ENCODE results near the gene UBR3.

Gene UBR3

DNA sequence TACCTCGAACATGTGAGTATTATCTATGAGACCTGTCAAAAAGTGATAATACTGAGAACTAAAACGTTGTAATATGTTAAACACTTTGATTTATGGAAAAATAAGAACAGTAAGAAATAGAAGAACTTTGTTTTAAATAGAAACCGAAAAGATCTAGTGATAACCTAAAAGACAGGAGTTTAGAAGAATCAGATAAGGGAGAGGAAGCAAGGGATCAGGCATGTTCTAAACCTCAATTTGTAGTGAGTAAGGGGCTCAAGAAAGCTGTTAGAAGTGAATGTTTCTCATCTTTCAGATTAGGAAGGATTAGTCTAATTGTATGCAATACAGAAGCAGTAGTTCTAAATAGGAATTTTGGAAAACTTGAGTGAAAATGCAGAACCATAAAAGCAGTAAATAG lies 182.0 kb downstream of the UBR3 start:
- DNase-seq = no peak

DNA sequence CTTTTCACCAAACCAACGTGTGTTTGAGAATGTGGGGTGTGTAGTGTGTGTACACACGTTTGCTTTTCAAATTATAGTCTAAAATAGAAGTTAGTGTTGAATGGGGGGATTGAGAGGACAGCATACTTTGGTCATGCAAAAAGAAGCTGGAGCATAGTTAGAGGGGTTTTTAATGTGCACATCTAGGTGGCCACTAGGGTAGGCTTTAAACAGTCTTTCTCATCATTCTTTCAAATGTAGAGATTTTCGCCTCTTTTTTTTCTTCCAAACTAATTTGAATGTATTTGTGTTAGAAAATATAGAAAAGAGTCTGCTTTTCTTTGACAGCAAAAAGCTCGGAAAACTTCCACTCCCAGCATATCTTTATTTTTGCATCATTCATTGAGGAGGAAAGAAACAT lies 185.5 kb downstream of the UBR3 start:
- DNase-seq = no peak

DNA sequence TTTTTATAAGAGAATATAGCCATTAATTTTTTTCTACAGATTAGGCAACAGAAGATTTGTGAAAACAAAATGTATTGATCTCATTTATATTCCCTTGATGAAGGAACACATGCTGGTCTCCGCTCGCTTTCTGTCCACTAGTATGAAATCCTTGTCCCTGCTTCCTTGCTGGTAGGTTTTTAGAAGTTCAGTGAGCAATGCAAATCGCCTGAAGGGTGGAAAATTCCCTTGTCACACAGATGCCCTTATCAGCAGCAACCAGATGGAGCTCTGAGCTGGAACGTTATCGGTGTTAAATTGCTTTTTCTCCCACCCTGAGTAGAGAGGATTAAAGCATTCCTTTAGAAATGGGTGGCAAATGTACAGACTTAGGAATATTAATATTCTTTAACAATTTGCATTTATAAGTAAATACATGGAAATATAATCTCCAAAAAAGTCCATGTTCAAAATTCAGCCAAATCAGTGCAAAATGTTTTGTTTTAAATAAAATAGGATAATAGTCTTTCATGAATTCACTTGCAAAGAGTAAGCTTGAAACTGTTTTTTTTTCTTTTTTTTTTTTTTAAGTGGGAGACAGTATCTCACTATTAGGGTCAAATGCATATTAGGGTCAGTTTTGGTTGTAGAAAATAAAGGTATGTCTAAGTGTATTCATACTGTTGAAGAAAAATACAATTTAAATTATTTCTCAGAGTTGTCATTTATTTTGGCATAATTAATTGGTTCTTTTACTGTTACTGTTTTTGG lies 186.7 kb downstream of the UBR3 start:
- DNase-seq = peak in 1 of 2 donors; percentile 7

DNA sequence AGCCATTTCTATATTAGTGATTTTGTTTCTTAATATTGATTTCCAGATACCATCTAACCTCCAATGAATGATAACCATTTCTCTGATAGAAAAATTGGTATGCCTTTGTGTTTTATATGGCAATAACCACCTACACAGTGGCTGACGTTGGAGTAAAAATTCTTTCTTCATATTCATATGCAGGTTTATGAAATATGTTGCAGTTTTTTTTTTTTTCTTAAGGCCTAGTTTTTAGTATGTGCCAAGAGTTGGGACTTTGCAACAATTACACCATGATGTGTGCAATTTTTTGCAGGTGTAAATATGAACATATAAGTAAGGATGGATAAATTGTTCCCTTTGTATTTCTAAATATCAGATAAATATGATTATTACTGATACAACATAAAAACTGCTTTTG lies 187.5 kb downstream of the UBR3 start:
- no peak for DNase-seq

DNA sequence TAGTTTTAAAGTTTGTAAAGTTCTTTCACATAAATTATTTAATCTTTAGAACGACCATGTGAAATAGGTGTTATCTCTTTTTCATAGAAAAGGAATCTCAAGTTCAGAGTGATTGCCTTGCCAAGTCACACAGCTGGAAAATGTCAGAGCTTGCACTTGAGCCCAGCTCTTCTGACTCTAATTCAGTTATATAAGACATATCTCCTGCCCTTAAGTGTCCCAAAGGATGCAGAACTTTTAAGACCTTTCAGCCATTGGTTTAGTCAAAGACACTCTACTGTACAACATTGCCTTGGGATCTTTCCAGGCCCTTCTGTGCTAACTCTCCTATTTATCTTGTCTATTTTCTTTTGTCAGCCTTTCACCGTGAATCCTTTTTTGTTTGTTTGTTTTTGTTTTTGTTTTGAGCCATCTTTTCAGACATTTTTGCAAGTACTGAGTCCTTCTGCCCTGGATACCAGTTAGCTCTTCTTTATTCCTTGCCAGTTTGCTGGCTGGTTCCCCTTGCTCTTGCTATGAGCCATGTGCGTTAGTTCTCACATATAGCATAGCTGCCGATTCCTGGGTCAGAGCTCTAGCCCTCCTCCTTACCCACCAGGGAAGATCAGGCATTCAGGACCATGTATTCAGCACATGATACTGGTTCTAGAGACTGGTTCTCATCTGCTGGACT lies 190.7 kb downstream of the UBR3 start:
- DNase-seq = no peak

DNA sequence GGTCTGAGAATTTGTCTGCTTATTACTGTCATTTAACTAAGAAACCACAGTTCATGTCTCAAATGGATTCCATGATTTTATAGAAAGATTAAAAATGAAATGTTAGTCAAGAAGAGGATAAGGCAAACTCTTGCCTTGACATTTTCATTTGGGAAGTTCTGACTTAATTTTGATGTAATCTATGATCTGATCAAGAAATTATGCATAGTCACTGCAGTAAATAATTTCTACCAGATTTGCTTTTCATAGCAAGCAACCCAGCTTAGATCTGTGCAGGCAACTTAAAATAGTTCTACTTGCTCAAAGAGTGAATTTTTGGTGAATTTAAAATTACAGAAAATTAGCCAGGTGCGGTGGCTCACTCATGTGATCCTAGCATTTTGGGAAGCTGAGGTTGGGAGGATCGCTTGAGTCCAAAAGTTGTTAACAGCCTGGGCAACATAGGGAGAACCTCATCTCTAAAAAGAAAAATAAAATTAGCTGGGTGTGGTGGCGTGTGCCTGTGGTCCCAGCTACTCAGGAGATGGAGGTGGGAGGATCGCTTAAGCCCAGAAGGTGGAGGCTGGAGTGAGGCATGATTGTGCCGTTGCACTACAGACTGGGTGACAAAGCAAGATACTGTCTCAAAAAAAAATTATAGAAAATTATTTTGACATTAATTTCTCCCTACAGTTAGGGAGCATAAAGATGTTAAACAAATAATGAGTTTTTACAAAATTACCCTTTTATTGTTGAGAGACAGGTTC lies 192.0 kb downstream of the UBR3 start:
- DNase-seq = no peak

DNA sequence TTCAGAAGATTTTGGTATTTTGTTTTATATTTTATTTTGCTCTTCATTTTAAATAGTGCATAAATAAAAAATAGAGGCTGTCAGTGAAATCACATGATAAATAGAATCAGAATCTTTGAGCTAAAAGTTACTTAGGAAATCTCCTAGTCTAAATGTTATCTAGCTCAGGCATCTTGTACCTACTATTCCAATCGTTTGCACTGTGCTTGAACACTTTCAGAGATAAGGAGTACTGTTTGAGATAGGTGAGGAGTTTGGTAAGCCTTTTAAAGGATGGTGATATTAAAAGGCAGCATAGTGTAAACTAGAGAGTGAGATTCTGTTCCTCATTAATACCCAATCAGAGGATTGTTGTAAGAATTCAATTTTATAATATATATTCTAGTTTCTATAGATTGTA lies 193.5 kb downstream of the UBR3 start:
- no peak for DNase-seq

DNA sequence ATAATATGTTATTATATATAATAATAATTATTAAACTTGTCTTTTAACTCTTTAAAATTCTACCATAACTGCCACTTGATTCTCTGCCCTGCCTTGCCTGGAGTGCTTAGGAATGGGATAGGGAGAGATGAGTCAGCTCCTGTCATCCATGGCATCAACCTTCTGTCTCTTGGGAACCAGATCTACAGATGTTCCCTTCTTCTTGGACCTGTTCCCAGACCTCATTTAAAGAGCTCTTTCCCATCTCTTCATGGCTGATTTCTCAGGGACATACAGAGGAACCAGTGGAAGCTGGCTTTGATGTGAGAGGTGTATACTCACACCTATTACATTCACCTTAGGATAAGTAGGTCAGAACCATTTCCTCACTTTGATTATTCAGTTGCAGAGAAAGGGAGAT lies 195.4 kb downstream of the UBR3 start:
- DNase-seq = no peak

DNA sequence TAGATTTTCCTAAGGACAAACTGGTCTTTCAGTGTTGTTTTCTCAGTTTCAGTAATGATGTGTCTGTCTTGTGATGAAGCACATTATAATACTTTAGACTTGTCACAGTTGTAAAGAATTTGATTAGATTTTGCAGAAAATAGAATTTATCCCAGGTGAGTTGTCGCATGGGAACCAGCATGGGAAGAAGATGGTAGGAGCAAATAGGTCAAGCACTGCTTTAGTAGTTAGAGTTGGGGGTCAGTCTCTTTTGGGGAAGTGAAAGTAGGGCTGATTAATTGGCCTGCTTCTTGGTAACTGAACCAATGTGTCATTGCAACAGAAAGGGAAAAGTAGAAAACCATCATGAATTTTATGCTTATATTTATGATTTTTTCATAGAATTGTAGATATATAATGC lies 197.5 kb downstream of the UBR3 start:
- DNase-seq = no peak

DNA sequence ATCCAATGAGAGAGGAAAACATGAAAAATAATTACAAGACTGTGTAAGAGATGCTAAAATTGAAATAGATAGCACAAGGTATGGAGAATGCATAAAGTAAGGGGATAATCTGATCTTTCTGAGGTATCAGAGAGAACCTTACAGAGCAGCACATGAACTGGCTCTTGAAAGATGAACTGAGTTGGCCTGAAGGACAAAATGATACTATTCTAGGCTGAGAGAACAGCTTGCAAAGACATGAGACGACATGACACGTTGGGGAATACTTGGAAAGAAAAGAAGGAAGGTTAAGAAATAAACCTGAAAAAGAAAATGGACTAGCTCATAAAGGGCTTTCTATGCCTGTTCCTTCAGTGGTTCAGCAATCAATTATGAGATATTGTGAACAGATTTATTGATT lies 198.0 kb downstream of the UBR3 start:
- DNase-seq = no peak

DNA sequence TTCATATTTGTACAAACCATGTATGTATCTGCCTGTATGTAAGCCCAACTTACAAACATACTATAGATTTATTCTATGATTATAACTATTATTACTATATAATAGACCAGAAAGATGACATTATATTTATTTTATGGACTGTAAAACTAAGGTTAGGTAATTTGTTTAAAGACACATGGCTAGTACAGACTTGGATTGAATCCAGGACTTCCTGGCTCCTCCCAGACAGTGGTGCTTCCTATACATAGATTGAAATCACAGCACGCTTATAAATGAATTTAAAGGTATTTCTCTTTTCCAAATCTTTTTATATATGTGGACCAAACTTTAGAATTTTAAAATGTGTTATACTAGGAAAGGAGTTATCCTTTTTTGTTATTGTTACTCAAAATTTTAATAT lies 199.1 kb downstream of the UBR3 start:
- no peak for DNase-seq

DNA sequence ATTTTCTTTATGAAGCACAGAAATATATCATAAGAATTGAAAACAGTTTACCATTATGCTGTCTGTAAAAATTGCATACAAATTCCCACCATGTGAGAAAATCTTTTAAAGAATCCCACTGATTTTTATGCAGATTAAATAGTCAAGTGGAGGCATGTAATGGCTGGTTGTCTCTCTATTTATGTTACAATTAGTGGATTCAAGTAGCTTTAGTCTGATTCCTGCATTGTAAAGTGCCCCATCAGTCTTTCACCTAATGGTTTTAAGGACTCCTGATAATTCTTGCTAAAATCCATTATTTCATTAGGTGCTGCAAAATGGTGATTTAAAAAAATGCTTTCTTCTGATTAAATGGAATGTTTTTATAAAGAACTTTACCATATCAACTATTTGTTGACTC lies 202.3 kb downstream of the UBR3 start:
- DNase-seq = no peak

DNA sequence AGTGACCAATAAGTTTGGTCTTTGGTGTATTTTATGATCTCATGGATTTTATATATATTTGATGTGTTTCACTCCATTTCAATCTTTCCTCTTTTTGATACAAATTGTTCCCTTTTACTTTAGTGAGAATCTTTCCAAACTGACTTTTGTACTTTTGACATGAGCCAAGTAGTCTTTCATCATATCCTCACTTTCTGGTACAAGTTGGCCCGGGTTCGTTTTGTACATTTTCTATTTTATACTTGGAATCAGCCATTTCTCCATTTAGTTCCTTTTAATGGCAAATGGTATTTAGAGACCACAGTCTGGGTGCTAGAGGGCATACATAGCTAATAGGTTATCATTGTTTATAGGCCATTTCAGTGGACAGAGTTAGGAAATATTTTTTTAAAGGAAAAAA lies 202.8 kb downstream of the UBR3 start:
- no peak for DNase-seq

DNA sequence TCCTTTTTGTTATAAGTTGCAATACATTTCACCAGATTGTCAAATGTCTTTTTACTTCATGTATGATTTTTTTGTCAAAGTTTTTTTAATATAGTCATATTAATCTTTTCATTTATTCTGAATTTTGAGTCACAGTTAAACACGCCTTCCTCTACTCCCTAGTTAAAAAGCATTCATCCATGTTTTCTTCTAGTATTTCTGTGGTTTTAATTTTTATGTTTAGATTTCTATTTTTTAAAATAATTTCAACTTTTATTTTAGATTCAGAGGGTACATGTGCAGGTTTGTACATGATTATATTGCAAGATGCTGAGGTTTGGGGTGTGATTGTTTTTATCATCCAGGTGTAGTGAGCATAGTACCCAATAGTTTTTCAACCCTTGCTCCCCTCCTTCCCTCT lies 204.0 kb downstream of the UBR3 start:
- DNase-seq = no peak

DNA sequence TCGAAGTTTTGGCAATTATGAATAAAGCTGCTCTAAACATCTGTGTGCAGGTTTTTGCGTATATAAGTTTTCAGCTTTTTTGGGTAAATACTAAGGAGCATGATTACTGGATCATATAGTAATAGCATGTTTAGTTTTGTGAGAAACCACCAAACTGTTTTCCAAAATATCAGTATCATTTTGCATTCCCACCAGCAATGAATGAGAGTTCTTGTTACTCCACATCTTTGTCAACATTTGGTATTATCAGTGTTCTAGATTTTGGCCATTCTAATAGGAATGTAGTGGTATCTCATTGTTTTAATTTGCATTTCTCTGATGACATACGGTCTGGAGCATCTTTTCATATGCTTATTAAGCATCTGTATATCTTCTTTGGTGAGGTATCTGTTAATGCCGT lies 207.3 kb downstream of the UBR3 start:
- DNase-seq = no peak

DNA sequence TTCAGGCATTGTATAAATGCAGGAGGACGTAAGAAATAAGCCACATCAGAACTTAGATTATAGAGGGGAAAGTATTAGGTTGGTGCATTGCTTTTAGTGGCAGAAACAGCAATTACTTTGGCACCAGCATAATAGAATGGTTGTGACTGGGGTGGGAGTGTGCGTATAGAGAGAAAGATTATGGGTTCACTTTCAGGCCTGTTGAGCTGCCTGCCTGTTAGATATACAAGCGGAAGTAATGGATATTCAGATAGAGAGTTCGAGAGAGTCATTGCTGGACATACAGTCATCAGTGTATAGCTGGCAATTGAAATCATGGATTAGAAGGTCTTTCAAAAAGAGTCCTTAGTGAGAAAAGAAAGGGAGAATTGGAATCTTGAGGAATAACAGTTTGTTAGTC lies 211.5 kb downstream of the UBR3 start:
- DNase-seq = no peak

DNA sequence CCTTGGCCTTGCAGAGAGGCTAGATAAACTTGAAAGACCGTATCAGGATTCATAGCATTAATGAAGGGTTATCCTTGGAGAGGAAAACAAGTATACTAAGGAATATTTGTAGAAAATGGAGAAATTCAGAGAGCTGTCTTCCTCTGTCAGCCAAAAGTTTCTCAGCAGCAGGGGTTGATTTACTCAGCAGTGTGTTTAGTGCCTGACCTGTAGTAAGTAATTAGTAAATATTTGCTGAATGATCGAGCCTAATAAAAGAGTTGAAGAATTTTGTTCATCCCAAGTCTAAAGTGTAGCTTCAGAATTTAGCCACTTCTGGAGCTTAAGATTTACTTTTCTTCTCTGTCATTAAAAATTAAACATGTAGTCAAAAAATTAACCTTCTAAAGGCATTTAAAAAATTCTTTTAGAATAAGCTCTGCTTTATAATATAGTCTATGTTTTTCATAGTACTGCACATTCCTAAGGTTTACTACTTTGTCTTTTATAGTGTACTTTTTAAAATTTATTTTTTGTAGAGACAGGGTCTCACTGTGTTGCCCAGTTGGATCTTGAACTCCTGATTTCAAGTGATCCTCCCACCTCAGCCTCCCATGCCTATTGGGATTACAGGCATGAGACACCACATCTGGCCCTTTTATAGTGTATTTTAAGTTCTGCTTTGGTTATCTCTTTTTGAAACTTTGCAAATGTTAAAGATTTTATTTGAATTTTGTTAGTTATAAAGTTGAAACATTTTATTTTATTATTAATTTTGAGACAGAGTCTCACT lies 212.3 kb downstream of the UBR3 start:
- no peak for DNase-seq

DNA sequence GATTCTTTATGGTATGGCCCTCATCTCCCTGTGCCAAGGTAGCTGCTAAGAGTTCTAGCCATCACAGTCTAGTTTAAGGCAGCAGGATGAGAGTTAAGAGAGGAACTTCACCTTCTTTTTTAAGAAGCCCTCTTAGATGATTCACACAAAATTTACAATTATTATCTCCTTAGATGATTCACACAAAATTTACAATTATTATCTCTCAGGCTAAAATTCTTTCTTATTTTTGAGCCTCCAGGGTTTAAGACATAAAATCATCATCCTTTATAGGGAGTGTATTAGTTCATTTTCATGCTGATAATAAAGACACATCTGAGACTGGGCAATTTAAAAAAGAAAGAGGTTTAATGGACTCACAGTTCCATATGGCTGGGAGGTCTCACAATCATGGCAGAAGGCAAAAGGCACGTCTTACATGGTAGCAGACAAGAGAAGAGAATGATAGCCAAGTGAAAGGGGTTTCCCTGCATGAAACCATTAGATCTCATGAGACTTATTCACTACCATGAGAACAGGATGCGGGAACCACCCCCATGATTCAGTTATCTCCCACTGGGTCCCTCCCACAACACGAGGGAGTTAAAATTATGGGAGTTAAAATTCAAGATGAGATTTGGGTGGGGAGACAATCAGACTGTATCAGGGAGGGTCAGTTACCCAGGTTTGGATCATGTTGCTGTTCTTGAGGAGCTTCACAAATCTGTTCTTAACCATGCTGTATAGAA lies 217.7 kb downstream of the UBR3 start:
- no peak for DNase-seq

DNA sequence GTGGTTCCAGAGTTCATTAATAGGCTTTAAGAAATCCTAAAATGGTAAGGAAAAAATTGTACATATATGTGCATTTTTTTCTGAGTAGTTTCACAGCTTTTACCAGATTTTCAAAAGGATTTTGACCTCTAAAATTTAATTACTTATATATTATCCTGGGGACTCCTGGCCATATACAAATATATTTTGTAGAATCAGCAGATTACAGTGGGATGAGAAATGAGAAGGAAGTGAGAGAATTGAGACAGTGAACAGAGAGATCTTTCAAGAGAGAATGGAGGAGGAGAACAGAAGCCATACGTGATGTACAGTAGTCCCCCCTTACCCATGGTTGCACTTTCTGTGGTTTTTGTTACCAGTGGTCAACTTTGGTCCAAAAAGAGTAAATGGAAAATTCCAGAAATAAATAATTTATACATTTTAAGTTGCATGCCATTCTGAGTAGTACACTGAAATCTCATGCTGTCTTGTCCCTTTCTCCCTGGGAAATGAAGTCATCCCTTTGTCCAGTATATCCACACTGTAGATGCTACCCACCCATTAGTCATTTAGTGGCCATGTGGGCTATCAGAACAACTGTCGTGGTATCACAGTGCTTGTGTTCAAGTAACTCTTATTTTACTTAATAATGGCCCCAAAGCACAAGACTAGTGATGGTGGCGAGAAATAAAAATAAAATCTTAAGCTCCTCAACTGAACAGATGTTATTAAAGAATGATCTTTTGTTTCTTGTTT lies 220.2 kb downstream of the UBR3 start:
- no peak for DNase-seq

DNA sequence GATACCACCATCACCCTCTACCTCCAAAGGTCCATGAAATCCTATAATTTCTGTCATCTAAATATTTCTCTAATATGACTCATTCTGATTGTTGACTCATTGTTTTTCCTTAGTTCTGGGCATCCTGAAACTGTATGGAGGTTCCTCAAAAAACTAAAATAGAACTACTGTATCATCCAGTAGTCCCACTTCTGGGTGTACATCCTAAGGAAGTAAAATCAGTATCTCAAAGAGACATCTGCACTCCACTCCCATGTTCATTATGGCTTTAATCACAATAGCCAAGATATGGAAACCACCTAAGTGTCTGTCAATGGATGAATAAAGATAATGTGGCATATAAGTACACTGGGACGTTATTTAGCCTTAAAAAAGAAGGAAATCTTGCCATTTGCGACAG lies 224.9 kb downstream of the UBR3 start:
- no peak for DNase-seq

DNA sequence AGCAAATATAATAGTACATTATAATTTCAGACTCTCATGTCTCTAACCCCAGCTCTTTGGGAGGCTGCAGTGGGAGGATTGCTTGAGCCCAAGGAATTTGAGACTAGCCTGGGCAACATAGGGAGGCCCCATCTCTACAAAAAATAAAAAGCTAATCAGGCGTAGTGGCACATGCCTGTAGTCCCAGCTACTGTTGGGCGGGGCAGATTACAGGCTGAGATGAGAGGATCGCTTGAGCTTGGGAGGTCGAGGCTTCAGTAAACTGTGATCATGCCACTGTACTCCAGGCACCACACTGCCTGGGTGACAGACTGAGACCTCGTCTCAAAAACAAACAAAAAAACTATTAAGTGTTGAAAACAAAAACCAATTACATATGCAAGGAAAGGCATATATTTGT lies 227.7 kb downstream of the UBR3 start:
- no peak for DNase-seq

DNA sequence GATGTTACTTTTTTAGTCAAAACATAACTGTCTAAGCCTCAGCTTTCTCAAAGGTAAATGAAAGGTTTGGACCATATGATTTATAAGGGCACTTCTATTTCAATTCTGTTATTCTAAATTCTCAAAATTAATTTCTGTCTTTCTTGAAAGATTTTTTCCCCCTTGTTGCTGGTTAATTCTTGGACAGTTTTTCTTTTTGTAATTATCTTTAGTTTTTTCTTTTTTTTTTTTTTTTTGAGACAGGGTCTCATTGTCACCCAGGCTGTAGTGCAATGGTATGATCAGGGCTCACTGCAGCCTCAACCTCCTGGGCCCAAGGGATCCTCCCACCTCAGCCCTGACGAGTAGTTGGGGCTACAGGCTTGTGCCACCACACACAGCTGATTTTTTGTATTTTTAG lies 229.6 kb downstream of the UBR3 start:
- no peak for DNase-seq

Data from hippocampal formation (tissue), 2 donors.